HepG2 (cell line): ENCODE measurements around the gene TKFC. TPM values are rescaled to one million over a fixed set of nuclear protein-coding genes. Genes with fewer than 3 reads are reported as not detected.

Experiments
- ATAC-seq: fragments of 200-7000 bp; cut with Tn5 transposase; 3 replicates; pipeline ENCODE4 v1.9.1; 2020; ENCODE audit warnings: mild to moderate bottlenecking, moderate library complexity
- BruUV-seq: library from RNA; stranded (reverse); fragments of 400-500 nt; replicated peaks from 2 replicates; lab custom pipeline; 2021; lab: Mats Ljungman, UMichigan
- CTCF ChIA-PET: fragments of 300-600 bp; formaldehyde crosslinking; extraction: SDS; loops from one replicate; lab custom pipeline; 2021; ENCODE audit warnings: low total read pairs, inconsistent platforms, low intra/inter-chr PET ratio; lab: Yijun Ruan, JAX
- POLR2A ChIA-PET: fragments of 350-600 bp; sonication (Branson Sonifier 250); formaldehyde crosslinking; loops from one replicate; lab custom pipeline; 2020; ENCODE audit warnings: antibody characterized with exemption, inconsistent platforms; lab: Yijun Ruan, JAX
- DNase-seq: peaks from one replicate; pipeline ENCODE4 v3.0.0-alpha.2; 2015; ENCODE audit warnings: low spot score
- FAIRE-seq: peaks from 3 replicates; lab custom pipeline; 2011; peaks lifted over from hg19 to GRCh38; lab: Jason Lieb, UNC
- H2AFZ ChIP-seq: one replicate; pipeline ENCODE4 v1.6.1; 2011; ENCODE audit warnings: low read length, inconsistent platforms
- H3K27ac ChIP-seq: fragments of 300-600 bp; 3 replicates; pipeline ENCODE4 v1.8.0; 2011; ENCODE audit warnings: mixed run types, mild to moderate bottlenecking, mixed read lengths, low read length, inconsistent platforms; ENCODE audit not compliant: insufficient read depth; ENCODE audit errors: extremely low read length
- H3K27me3 ChIP-seq, 2 experiments: fragments of 200-600 bp in 1 of 2; 2 replicates in 1 of 2; 3 replicates in 1 of 2; pipeline versions ENCODE4 v1.6.0 to v1.8.0; 2011; ENCODE audit warnings: low read length in 2 of 2, mild to moderate bottlenecking in 2 of 2, moderate library complexity in 2 of 2, inconsistent platforms in 1 of 2; ENCODE audit not compliant: insufficient read depth in 2 of 2, control insufficient read depth in 1 of 2
- H3K36me3 ChIP-seq, 2 experiments: fragments of 200-600 bp in 1 of 2; replicated peaks in 1 of 2; 2 replicates in 1 of 2; 3 replicates in 1 of 2; pipeline versions ENCODE4 v1.5.1 to v1.8.0; 2011; ENCODE audit warnings: low read length in 2 of 2, inconsistent platforms in 1 of 2; ENCODE audit not compliant: insufficient read depth in 2 of 2, control insufficient read depth in 1 of 2
- H3K4me1 ChIP-seq: 2 replicates; pipeline ENCODE4 v1.5.1; 2012; ENCODE audit warnings: low read length, inconsistent platforms; ENCODE audit not compliant: insufficient read depth
- H3K4me2 ChIP-seq: 2 replicates; pipeline ENCODE4 v1.6.0; 2011; ENCODE audit warnings: low read depth, low read length, inconsistent platforms
- H3K4me3 ChIP-seq, 3 experiments: fragments of 200-600 bp in 1 of 3; sonication (generic), shearing (Covaris generic) in 1 of 3; replicated peaks in 1 of 3; 2 replicates each; pipeline ENCODE4 v1.5.1; 2011 to 2016; ENCODE audit warnings: low read length in 3 of 3, inconsistent platforms in 2 of 3, low read depth in 2 of 3, mild to moderate bottlenecking in 2 of 3, control low read depth in 1 of 3, mixed read lengths in 1 of 3; ENCODE audit not compliant: insufficient read depth in 1 of 3
- H3K79me2 ChIP-seq: one replicate; pipeline ENCODE4 v1.6.1; 2011; ENCODE audit warnings: low read length, inconsistent platforms; ENCODE audit not compliant: insufficient read depth
- H3K9ac ChIP-seq: 2 replicates; pipeline ENCODE4 v1.6.0; 2011; ENCODE audit warnings: mild to moderate bottlenecking, low read depth, low read length, inconsistent platforms; ENCODE audit not compliant: insufficient read depth
- H3K9me3 ChIP-seq: 2 replicates; pipeline ENCODE4 v1.5.1; 2012; ENCODE audit warnings: mild to moderate bottlenecking, low read length
- H4K20me1 ChIP-seq: 2 replicates; pipeline ENCODE4 v1.6.0; 2011; ENCODE audit warnings: inconsistent platforms, mild to moderate bottlenecking, low read length, moderate library complexity; ENCODE audit not compliant: insufficient read depth
- HMGA1 ChIP-seq: sonication (generic); formaldehyde crosslinking; conservative IDR thresholded peaks from 2 replicates; pipeline ENCODE4 v1.4.0; 2020; ENCODE audit warnings: missing genetic modification reagents
- KAT2B ChIP-seq: fragments of 150-350 bp; IDR thresholded peaks from 2 replicates; pipeline ENCODE4 v1.6.1; 2014; ENCODE audit warnings: low read depth, low read length, borderline replicate concordance
- NFKB2 ChIP-seq: sonication (generic); formaldehyde crosslinking; IDR thresholded peaks from 2 replicates; pipeline ENCODE4 v1.4.0; 2020; ENCODE audit warnings: missing genetic modification reagents, borderline replicate concordance
- NPAS2 ChIP-seq: sonication (generic); formaldehyde crosslinking; IDR thresholded peaks from 2 replicates; pipeline ENCODE4 v1.8.0; 2022; ENCODE audit warnings: mild to moderate bottlenecking, missing genetic modification reagents, borderline replicate concordance
- ZNF496 ChIP-seq: sonication (generic); formaldehyde crosslinking; IDR thresholded peaks from 2 replicates; pipeline ENCODE4 v1.8.1; 2023; ENCODE audit warnings: mild to moderate bottlenecking, moderate library complexity, missing genetic modification reagents; ENCODE audit not compliant: insufficient replicate concordance
- WGBS: methylation state at CpG from one replicate; pipeline ENCODE4 v1.1.6; 2017; ENCODE audit warnings: low lambda C conversion rate; 5-methylcytosine and 5-hydroxymethylcytosine counted together
- in situ Hi-C: cut with HindIII; loops from 2 replicates; pipeline ENCODE4 v1.10.0; 2017; ENCODE audit warnings: low pct_unique_long_range_greater_than_20kb; ENCODE audit not compliant: extremely low pct_ligation_motif_present
- intact Hi-C: fragments of 100-400 bp; cut with micrococcal nuclease; formaldehyde crosslinking; loops from one replicate; pipeline ENCODE4 v1.10.0; 2022; ENCODE audit not compliant: unreplicated experiment
- polyA plus RNA-seq, 8 experiments: library from polyadenylated mRNA; depleted of rRNA in 3 of 8; stranded (reverse) in 7 of 8; unstranded in 1 of 8; fragments of >200 nt; fragmentation: Illumina TruSeq in 4 of 8; extraction: Trizol in 4 of 8; gene quantifications; 2 replicates each; pipeline versions ENCODE4 v1.2.1 to v1.2.3, GENCODE V29; 2011 to 2016; ENCODE audit warnings: low read depth in 4 of 8, missing spikeins in 1 of 8, mixed read lengths in 1 of 8; ENCODE audit not compliant: insufficient read depth in 1 of 8
- total RNA-seq, 5 experiments: library from RNA; depleted of rRNA; stranded (reverse); fragments of >200 nt; fragmentation: Illumina TruSeq; extraction: Trizol; gene quantifications; 2 replicates each; pipeline ENCODE4 v1.2.3, GENCODE V29; 2016; ENCODE audit warnings: low read depth in 1 of 5
- TF ChIP-seq, protein P1 (sequence below): sonication (generic); formaldehyde crosslinking; IDR thresholded peaks from 2 replicates; pipeline ENCODE4 v1.5.1; 2020; ENCODE audit warnings: missing genetic modification reagents, mild to moderate bottlenecking, borderline replicate concordance

TKFC gene
- total and polyA plus RNA-seq, 2 of the 13 experiments (the other 11 are each of a cell fraction or from before 2014, with no cell fraction given), result 147 to 197 TPM

DNA sequence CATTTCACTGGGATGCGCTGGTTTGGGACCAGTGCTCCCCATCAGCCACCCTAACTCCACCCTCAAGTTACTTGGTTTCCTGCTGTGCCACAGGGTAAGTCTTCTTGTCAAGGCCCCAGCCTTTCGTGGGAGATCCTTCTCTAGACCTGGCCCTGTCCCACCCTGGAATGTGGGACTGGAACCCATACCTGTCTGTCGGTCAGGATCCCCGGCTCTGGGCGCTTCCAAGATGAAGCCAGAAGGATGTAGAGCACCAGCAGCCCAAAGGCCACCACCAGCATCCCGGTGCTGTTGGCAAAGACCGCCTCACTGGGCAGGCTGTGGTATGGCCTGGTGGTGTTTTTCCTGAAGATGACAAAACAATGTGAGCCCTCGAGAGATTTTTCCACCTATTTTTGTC lies 17.8 kb downstream of the TKFC start:
- 99% methylated on average over 6 of the region's 8 CpGs for WGBS
- no TSS peak for BruUV-seq

More for the DNA sequence above, 17.8 kb downstream of the TKFC start:
- H2AFZ ChIP-seq, result no peak overlapping the region
- H3K27ac ChIP-seq, result no peak overlapping the region
- intact Hi-C loops, result no loop called here
- DNase-seq (no peak), FAIRE-seq (no peak), ATAC-seq (no peak)
- in situ Hi-C loops, result no loop called here
- POLR2A ChIA-PET, result no interaction called here
- no peak overlapping the region for H3K9ac ChIP-seq
- TF ChIP-seq, protein P1, sequence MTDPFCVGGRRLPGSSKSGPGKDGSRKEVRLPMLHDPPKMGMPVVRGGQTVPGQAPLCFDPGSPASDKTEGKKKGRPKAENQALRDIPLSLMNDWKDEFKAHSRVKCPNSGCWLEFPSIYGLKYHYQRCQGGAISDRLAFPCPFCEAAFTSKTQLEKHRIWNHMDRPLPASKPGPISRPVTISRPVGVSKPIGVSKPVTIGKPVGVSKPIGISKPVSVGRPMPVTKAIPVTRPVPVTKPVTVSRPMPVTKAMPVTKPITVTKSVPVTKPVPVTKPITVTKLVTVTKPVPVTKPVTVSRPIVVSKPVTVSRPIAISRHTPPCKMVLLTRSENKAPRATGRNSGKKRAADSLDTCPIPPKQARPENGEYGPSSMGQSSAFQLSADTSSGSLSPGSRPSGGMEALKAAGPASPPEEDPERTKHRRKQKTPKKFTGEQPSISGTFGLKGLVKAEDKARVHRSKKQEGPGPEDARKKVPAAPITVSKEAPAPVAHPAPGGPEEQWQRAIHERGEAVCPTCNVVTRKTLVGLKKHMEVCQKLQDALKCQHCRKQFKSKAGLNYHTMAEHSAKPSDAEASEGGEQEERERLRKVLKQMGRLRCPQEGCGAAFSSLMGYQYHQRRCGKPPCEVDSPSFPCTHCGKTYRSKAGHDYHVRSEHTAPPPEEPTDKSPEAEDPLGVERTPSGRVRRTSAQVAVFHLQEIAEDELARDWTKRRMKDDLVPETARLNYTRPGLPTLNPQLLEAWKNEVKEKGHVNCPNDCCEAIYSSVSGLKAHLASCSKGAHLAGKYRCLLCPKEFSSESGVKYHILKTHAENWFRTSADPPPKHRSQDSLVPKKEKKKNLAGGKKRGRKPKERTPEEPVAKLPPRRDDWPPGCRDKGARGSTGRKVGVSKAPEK (CRISPR knock-in tag), result 0 out of 2 replicates have a peak, but pooled peaks have one; percentile 29
- no peak for TF ChIP-seq NFKB2 (CRISPR knock-in tag)
- no peak for TF ChIP-seq KAT2B
- no peak for TF ChIP-seq HMGA1 (CRISPR knock-in tag)
- TF ChIP-seq NPAS2 (CRISPR knock-in tag), result no peak
- no peak for TF ChIP-seq ZNF496 (CRISPR knock-in tag)
- CTCF ChIA-PET, result no interaction called here
- H3K36me3 ChIP-seq, result peaks cover 15 to 17% of the 10 kb centered on the region in 2 experiments; a peak in 4 of 5 replicates
- H3K79me2 ChIP-seq, result no peaks in the 10 kb centered on the region
- H4K20me1 ChIP-seq, result peaks cover 3% of the 10 kb centered on the region; the same call in 1 of the 2 replicates
- no peaks in the 10 kb centered on the region for H3K27me3 ChIP-seq
- H3K9me3 ChIP-seq, result no peaks in the 10 kb centered on the region
- no peak overlapping the region for H3K4me3 ChIP-seq
- no peaks in the 10 kb centered on the region for H3K4me1 ChIP-seq
- no peak overlapping the region for H3K4me2 ChIP-seq
